Measurements from ENCODE around the gene MCL1. TPM values are rescaled to one million over a fixed set of nuclear protein-coding genes. Genes with fewer than 3 reads are reported as not detected.
"Not testable (repeated sequence)": the region's sequence is repeated elsewhere in the genome, so short reads cannot be mapped to it uniquely, and the experiment has no call there.

The MCL1 gene
- polyA plus RNA-seq, 2 of the 4 experiments (the other 2 are of a cell fraction) = 80.0 to 202 TPM

GRCh38 chr1:150582371-150582770 lies 3.0 kb upstream of the MCL1 start (continued):
- TF ChIP-seq REST (IDR thresholded peaks at IDR 0.05) (no peak), MAFK (IDR thresholded peaks at IDR 0.05; ENCODE audit: partially characterized antibody) (no peak), HOXA7 (CRISPR knock-in tag; IDR thresholded peaks at IDR 0.05) (no peak), RCOR1 (IDR thresholded peaks at IDR 0.05; ENCODE audit: low read depth, low read length) (no peak), BHLHE40 (IDR thresholded peaks at IDR 0.05; ENCODE audit: low read depth, low read length) (no peak), CEBPB (IDR thresholded peaks at IDR 0.05) (no peak), ESRRA (IDR thresholded peaks at IDR 0.05; ENCODE audit: borderline replicate concordance, low read length) (no peak), ELK1 (IDR thresholded peaks at IDR 0.05; ENCODE audit: low read depth, low read length) (no peak), FOXS1 (CRISPR knock-in tag; IDR thresholded peaks at IDR 0.05) (no peak), NFE2L2 (conservative IDR thresholded peaks at IDR 0.05; ENCODE audit: low read length) (no peak), CHD2 (IDR thresholded peaks at IDR 0.05; ENCODE audit: low read length, partially characterized antibody) (no peak)

GRCh38 chr1:150581962-150582361 lies 2.6 kb upstream of the MCL1 start:
- not testable (repeated sequence) for ATAC-seq; H3K9me3 ChIP-seq; H3K4me3 ChIP-seq; FAIRE-seq; H3K4me1 ChIP-seq; DNase-seq (ENCODE audit: low read depth in 1 of 2, low spot score in 1 of 2); H3K4me2 ChIP-seq; H3K27ac ChIP-seq
- ChIA-PET POLR2A (interaction anchor here (0.6 kb wide), 1 partner anchor 21 kb away, joined by 3 read pairs; no protein-coding TSS in a partner anchor), CTCF (interaction anchor here (0.8 to 7.4 kb wide), 2 partner anchors 18 to 39 kb away, joined by 3 to 140 read pairs; no protein-coding TSS in a partner anchor)
- 93% methylated on average over 14 of the region's 14 CpGs for WGBS (ENCODE audit: missing lambda C conversion rate)

GRCh38 chr1:150581437-150581836 lies 2.0 kb upstream of the MCL1 start:
- ChIA-PET POLR2A (interaction anchor here (0.6 kb wide), 1 partner anchor 20 kb away, joined by 3 read pairs; no protein-coding TSS in a partner anchor), CTCF (interaction anchor here (0.8 to 7.4 kb wide), 3 partner anchors 18 to 40 kb away, joined by 3 to 140 read pairs (median 4); no protein-coding TSS in a partner anchor)
- ATAC-seq; H3K27ac ChIP-seq; H3K4me3 ChIP-seq; H3K4me1 ChIP-seq; DNase-seq (ENCODE audit: low read depth in 1 of 2, low spot score in 1 of 2); H3K9me3 ChIP-seq; H3K4me2 ChIP-seq; FAIRE-seq: not testable (repeated sequence)
- 96% methylated on average over 7 of the region's 7 CpGs for WGBS (ENCODE audit: missing lambda C conversion rate)

- CTCF ChIA-PET = interaction anchor here (0.8 to 7.4 kb wide), 3 partner anchors 17 to 40 kb away, joined by 3 to 140 read pairs (median 4); no protein-coding TSS in a partner anchor
- H3K9me3 ChIP-seq; H3K4me3 ChIP-seq; FAIRE-seq; H3K27ac ChIP-seq; ATAC-seq; DNase-seq (ENCODE audit: low read depth in 1 of 2, low spot score in 1 of 2); H3K4me2 ChIP-seq: not testable (repeated sequence)
- 92% methylated on average over 3 of the region's 3 CpGs for WGBS (ENCODE audit: missing lambda C conversion rate)
- H3K4me1 ChIP-seq = peaks cover 13% of the 10 kb centered on the region
- POLR2A ChIA-PET = interaction anchor here (6.3 kb wide), 1 partner anchor 18 kb away, joined by 201 read pairs; no protein-coding TSS in a partner anchor
Measured at GRCh38 chr1:150580966-150581365, 1.6 kb upstream of the MCL1 start.

Measured in A549 (cell line).